GM21786 (cell line): ENCODE data around the gene FAM83F.

ENCODE experiments used
- ATAC-seq: cut with Tn5 transposase; IDR thresholded peaks from one replicate; pipeline ENCODE4 v1.9.1; 2021; ENCODE audit not compliant: unreplicated experiment

FAM83F gene

GRCh38 chr22:40033586-40034380, 39.0 kb downstream of the FAM83F start:
- ATAC-seq, result no peak

GRCh38 chr22:40035351-40035750, 40.6 kb downstream of the FAM83F start:
- ATAC-seq, result no peak

- ATAC-seq, result no peak
Measured at GRCh38 chr22:40036126-40036525, 41.4 kb downstream of the FAM83F start.

DNA sequence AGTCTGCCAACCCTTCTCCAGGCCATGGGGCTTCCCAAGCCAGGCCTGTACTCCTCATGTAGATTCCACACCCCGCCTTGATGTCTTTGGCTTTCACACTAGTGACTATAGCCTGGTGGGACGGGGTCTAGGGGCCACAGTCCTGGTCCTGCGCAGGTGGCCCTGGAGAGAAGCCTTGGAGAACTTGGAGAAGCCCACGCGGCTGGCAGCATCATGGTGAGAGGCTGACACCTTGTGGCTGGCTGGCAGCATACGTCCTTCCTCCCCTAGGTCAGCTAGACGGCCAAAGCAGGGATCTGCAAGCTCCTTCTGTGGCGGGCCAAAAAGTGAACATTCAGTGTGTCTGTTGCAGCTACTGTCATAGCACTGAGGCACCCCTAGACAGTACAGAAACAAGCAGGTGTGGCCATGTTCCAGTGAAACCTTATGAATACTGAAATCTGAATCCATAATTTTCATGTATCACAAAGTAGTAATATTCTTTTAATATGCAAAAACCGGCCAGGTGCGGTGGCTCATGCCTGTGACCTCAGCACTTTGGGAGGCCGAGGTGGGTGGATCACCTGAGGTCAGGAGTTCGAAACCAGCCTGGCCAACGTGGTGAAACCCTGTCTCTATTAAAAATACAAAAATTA, 42.0 kb downstream of the FAM83F start:
- ATAC-seq, result no peak

DNA sequence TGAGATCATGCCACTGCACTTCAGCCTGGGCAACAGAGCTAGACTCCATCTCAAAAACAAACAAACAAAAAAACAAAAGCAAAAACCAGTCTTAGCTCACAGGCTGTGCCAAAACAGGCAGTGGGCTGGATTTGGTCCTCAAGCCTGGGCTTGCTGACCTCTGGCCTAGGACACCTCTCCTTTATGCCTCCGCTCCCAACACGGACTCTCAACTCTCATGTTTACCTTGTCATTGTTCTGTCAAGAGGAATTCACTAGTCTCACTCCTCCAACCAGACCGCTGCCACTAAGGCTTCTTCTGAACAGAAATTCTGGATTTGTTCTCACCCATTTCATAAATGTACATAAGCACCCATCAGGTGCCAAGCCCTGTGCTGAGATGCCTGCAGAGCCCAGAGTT, 42.6 kb downstream of the FAM83F start:
- ATAC-seq, result no peak

DNA sequence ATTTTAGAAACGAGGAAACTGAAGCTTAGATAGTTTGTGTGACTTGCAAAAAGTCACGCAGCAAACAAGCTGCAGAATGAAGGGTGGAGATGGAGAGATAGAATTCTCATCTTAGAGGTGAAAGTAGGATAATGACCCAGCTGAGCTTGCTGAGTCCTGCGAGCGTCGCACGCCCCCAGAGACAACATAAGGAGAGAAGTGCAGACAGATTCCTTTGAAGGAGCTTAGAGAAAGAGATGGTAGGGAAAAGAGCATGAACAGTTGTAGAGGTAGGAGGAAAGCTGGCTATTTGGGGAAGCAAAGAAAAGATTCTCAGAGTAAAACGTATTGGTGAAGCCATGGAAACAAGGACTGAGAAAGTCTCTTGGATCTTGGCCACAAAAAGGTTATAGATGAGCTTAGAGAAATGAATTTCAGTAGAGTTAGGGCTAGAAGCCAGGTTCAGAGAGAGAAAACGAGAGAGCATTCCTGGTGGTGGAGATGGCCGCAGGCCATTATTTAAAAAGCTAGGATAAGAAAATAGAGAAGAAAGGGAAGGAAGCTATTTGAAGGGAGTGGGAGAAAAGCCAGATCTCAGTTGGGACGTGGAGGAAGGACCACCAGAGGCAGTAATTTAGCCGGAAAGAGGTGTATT, 44.8 kb downstream of the FAM83F start:
- ATAC-seq, result no peak

DNA sequence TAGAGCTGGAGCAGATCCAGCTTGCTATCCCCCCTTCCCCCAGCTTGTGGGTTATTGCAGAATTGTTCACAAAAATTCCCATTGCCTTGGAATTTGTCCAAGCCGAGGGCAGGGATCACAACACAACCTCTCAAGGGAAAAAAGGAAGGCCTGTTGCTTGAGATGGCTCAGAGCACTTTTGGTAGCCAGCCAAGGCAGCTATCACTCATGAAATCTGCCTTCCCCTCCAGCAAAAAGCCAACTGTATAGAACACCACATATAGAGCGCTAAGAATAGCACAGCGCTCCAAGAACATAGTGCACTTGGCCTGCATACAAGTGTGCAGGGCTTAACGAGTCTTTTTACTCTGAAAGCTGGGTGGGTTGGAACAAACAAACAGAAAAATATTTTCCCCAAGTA, 46.2 kb downstream of the FAM83F start:
- ATAC-seq, result no peak

DNA sequence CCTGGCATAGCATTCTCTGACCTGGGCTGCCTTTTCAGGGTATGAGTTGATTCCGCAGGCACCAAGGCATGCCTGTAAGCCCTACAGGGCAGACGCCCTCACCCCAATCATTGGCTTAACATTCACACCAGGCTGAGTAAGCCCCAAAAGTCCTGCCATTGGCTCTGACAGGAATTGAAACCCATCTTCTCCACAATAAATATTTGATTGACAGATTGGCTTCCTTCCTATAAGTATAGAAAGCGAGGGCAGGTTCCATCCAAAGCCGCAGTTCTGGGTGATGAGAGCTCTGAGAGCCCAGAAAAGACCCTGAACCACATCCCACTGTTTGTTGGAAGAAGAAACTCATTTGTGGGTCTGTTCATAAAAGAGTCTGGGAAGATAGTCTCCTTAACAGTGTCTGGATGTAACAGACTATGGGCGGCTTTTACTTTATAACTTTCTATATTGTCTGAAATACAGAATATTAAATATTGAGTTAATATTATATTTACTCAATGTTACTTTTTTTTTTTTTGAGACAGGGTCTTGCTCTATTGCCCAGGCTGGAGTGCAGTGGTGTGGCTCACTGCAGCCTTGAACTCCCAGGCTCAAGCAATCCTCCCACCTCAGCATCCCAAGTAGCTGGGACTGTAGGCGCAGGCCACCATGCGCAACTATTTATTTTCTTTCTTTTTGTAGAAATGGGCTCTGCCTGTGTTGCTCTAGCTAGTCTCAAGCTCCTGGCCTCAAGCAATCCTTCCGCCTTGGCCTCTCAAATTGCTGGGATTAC, 46.8 kb downstream of the FAM83F start:
- no peak for ATAC-seq

GRCh38 chr22:40042312-40042711, 47.6 kb downstream of the FAM83F start:
- ATAC-seq, result no peak

DNA sequence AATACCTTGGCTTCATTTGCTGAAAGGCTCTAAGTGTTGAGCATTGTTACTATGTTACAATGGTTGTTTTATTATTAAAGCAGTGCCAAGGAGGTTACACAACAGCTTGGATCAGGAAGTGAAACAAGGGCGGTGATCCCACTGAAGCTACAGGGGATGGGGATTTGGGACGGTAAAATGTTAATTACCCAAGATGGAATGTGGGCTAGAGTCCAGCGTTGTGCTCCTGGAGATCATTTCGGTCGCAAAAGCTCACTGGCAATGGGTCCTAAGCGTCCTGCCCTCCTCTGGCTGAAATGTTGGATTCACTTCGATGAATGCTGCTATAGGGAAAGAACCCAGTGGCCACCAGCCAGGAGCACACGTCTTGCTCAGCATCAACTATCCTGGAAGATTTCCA, 48.3 kb downstream of the FAM83F start:
- ATAC-seq, result no peak

DNA sequence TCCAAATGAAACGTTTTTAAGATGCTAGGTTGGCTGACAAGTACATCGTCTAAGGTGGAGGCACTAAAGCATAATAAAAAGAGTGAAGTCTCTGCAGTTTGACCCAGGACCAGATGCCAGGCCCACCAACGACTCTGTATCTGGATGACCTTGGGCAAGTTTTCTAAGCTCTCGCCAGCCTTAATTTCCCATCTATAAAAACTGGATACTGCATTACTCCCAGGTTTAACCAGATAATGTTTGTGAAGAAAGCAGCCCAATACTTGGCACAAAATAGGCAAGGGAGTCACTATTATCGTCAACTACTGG, 49.0 kb downstream of the FAM83F start:
- no peak for ATAC-seq

DNA sequence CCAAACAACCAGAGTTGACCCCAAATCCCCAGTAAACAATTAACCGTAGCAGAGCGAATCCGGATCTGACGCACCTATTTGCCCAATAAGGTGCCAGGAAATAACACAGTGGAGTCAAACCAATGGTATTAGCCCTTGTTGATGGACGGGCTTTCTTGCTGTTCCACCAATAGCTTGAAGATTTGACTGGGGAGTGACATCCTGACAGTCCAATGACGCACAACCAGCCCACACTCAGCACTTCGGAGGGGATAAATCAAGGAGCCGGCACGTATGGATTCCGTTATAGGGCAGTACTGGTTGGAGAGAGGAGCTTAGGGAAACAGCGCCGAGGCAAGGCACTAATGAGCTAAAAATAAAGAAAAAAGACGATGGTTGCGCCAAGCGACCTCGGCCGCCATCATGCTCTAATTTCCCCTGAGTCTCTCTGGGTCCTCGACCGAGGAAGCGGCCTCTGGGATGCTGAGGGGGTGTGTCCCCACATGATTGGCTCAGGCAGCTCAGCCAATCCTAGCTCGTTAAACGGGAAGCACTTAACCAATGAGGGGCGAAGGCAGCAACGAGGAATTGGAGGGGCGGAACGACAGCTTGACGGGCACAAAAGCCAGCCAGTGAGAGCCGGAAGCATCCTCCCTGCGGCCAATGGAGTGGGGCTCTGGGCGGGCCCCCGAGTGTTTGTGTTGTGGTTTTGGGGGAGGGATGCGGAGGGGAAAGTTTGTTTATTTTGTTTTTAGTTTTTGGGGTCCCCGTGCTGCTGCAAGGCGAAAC, 49.5 kb downstream of the FAM83F start:
- peak; percentile 78 for ATAC-seq

- peak; percentile 10 for ATAC-seq
Measured at GRCh38 chr22:40044870-40045834, 50.4 kb downstream of the FAM83F start.

- no peak for ATAC-seq
Measured at GRCh38 chr22:40046126-40046525, 51.4 kb downstream of the FAM83F start.

GRCh38 chr22:40050258-40050657, 55.5 kb downstream of the FAM83F start:
- ATAC-seq, result peak; percentile 80

DNA sequence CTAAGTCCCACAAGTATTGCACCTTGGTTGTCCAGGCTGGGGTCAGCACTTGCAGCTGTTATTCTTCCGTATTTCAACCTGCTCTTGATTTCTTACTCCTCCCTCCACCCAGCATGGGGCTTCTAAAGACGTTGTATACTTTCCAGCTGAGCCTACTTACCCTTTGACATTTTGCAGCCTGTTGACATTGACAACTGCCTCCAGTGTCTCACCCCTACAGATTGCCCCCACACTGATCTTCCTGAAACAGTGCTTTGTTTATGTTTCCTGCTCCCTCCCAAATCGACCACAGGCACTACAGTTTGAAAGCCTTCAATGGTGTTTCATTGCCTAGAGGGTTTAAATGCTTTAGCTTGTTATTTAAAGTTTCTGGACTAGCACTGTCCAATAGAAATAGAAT, 56.6 kb downstream of the FAM83F start:
- ATAC-seq, result no peak

GRCh38 chr22:40053460-40053859, 58.7 kb downstream of the FAM83F start:
- no peak for ATAC-seq

DNA sequence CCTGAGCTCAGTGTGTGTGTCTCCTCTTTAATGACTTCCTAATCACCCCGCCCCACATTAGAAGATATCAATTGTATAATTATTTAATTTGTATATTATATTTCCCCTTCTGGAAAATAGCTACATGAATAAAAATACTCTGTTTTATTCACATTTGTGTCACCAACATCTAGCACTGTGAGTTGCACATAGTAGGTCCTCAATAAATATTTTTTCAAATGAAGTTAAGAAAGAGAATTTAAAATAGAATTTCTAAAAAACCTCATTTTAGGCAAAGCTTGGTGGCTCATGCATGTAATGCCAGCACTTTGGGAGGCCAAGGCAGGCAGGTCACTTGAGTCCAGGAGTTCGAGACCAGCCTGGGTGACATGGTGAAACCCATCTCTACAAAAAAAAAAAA, 59.7 kb downstream of the FAM83F start:
- no peak for ATAC-seq

DNA sequence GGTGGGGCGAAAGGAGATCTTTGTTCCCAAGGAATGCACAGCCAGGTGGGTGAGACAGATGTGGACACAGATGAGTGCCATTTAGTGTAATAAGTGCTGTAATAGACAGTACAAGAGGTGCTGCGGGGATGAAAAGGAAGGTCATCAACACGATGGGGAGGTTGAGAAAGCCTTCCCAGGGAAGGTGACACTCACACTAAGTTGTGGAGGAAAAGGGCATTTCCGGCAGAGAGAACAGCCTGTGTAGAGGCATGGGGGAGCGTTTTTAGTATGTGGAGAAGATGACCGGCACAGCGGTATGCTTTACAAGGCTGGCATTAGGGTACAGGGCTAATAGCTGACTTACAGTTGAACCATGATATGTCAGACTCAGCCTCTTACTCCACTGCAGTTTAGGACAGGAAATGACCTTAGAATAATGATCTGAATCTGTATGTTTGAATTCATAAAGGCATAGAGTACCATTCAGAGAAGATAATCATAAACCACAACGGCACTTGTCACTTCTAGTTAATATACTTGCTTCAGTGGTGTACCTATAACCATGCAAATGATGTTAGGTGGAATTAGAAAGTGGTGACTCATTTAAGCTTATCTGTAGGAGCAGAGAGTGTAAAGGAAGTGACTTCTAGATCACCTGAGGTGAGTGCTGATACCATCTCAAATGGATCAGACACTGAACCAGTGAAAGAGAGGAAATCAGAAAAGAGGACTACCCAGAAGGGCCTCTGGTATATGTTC, 60.6 kb downstream of the FAM83F start:
- peak; percentile 65 for ATAC-seq
